Measurements from ENCODE around the gene SDHAF2. TPM values are rescaled to one million over a fixed set of nuclear protein-coding genes. Genes with fewer than 3 reads are reported as not detected.
"Not testable (repeated sequence)": the region's sequence is repeated elsewhere in the genome, so short reads cannot be mapped to it uniquely, and the experiment has no call there.

The SDHAF2 gene
- total and polyA plus RNA-seq, 8 donors, result 10.1 to 38.9 (median 14.8) TPM

DNA sequence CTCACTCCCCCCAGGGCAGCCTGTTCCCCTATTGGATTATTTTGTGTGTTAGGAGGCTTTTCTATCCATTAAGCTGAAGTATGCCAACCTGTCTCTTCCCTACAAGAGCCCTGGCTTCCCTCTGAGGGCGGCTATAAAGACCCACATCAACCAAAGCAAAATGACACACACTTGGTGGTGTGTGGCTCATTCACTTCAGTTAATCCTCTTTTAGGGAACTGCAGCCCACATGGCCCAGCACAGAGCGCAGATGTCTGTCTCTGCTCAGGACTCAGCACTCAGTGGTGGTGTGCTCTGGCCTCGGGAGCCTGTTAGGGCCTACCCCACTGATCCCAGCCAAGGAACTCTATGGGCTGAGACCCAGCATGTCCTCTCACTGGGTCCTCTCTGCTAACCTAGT, 46.4 kb downstream of the SDHAF2 start:
- ATAC-seq, result no peak

GRCh38 chr11:61477126-61477525, 47.2 kb downstream of the SDHAF2 start:
- FAIRE-seq, result no peak
- no peak for TF ChIP-seq CTCF (IDR thresholded peaks at IDR 0.05)
- Histone ChIP-seq H3K27ac (no peak overlapping the region), H3K4me3 (no peak overlapping the region), H3K27me3 (peaks cover 0 to 3% (median 0%) of the 10 kb centered on the region in 4 donors), H3K9me3 (no peaks in the 10 kb centered on the region), H3K4me1 (no peaks in the 10 kb centered on the region), H3K36me3 (no peaks in the 10 kb centered on the region)
- WGBS, 2 donors, result 43 to 47% methylated on average over 8 of the region's 8 CpGs
- intact Hi-C loops (cut with DNase I), result loop anchor here in 1 of 3 donors (5.0 to 10.0 kb wide), 2 partner anchors 40 to 158 kb away; no protein-coding TSS in a partner anchor
- ATAC-seq, result peak in 2 of 4 donors; percentile 8 to 20
- DNase-seq, result no peak

More for the DNA sequence above, 46.4 kb downstream of the SDHAF2 start:
- Histone ChIP-seq H3K4me1 (no peaks in the 10 kb centered on the region), H3K4me3 (no peak overlapping the region), H3K36me3 (no peaks in the 10 kb centered on the region), H3K27ac (no peak overlapping the region), H3K27me3 (peaks cover 0 to 3% (median 0%) of the 10 kb centered on the region in 4 donors), H3K9me3 (no peaks in the 10 kb centered on the region)
- FAIRE-seq (no peak), DNase-seq (no peak)
- no peak for TF ChIP-seq CTCF (IDR thresholded peaks at IDR 0.05)
- intact Hi-C loops (cut with DNase I), result loop anchor here in 1 of 3 donors (5.0 to 10.0 kb wide), 2 partner anchors 41 to 158 kb away; no protein-coding TSS in a partner anchor
- 84 to 85% methylated on average over 3 of the region's 3 CpGs for WGBS, 2 donors

- no peaks in the 10 kb centered on the region for H3K9me3 ChIP-seq
- no peak overlapping the region for H3K4me3 ChIP-seq
- TF ChIP-seq CTCF (IDR thresholded peaks at IDR 0.05), result peak; percentile 82 to 92 (median 88)
- H3K27me3 ChIP-seq, result peaks cover 0 to 3% (median 0%) of the 10 kb centered on the region in 4 donors
- ATAC-seq (peak; percentile 51 to 77 (median 58)), FAIRE-seq (no peak), DNase-seq (peak in 5 of 6 donors; percentile 32 to 82 (median 51))
- 1% methylated on average over 18 of the region's 18 CpGs for WGBS, 2 donors
- H3K36me3 ChIP-seq, result no peaks in the 10 kb centered on the region
- H3K27ac ChIP-seq, result no peak overlapping the region
- intact Hi-C loops (cut with DNase I), result loop anchor here in 1 of 3 donors (5.0 to 10.0 kb wide), 2 partner anchors 40 to 157 kb away; no protein-coding TSS in a partner anchor
- no peaks in the 10 kb centered on the region for H3K4me1 ChIP-seq
Observed at GRCh38 chr11:61477727-61478148, 47.8 kb downstream of the SDHAF2 start.

DNA sequence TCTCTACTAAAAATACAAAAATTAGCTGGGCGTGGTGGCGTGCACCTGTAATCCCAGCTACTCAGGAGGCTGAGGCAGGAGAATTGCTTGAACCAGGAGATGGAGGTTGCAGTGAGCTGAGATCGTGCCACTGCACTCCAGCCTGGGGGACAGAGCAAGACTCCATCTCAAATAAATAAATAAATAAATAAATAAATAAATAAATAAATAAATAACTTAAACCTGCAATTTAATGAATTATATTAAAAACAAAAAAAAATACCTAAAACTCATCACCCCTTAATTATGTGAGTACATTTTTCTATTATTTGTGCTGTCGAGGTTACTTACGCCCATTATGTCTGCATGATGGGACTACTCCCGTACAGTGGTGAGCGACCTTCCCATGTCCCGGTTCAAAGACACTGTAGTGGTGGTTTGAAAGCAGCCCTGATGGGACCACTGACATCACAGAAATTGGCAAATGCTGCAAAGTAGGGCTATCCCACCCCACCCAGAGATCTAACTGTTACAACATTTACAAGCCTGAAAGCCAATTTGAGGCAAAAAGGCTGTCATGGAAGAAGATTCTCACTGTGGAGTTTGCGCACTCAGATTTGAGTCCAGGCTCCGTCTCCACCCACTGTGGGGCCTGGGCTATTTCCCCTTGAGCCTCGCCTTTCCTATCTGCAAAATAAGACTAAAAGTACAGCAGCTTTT, 49.6 kb downstream of the SDHAF2 start:
- FAIRE-seq, ATAC-seq, H3K4me1 ChIP-seq, H3K36me3 ChIP-seq, H3K27ac ChIP-seq, H3K4me3 ChIP-seq, DNase-seq, H3K9me3 ChIP-seq, H3K27me3 ChIP-seq: not testable (repeated sequence)
- WGBS, 2 donors, result 87 to 94% methylated on average over 11 of the region's 11 CpGs
- intact Hi-C loops (cut with DNase I), result loop anchor here in 2 of 3 donors (5.0 to 10.0 kb wide), 3 partner anchors 38 to 155 kb away; no protein-coding TSS in a partner anchor

- no peaks in the 10 kb centered on the region for H3K36me3 ChIP-seq
- TF ChIP-seq CTCF (IDR thresholded peaks at IDR 0.05), result no peak
- H3K27ac ChIP-seq, result no peak overlapping the region
- no peak for DNase-seq
- H3K4me1 ChIP-seq, result no peaks in the 10 kb centered on the region
- no peak for FAIRE-seq
- no peaks in the 10 kb centered on the region for H3K9me3 ChIP-seq
- peaks cover 0 to 3% (median 0%) of the 10 kb centered on the region in 4 donors for H3K27me3 ChIP-seq
- H3K4me3 ChIP-seq, result no peak overlapping the region
- ATAC-seq, result no peak
- intact Hi-C loops (cut with DNase I), result loop anchor here in 1 of 3 donors (5.0 kb wide), 2 partner anchors 37 to 152 kb away; no protein-coding TSS in a partner anchor
- WGBS, 2 donors, result 74 to 76% methylated on average over 15 of the region's 15 CpGs
Observed at GRCh38 chr11:61480261-61480993, 50.5 kb downstream of the SDHAF2 start.

Measured in pancreas (tissue), 10 donors.